TTC549 (cell line): Measurements from ENCODE around the gene CASTOR1.

ENCODE experiments used
- FAIRE-seq: peaks from 2 replicates; lab custom pipeline; 2012; peaks lifted over from hg19 to GRCh38; lab: Jason Lieb, UNC

The CASTOR1 gene

DNA sequence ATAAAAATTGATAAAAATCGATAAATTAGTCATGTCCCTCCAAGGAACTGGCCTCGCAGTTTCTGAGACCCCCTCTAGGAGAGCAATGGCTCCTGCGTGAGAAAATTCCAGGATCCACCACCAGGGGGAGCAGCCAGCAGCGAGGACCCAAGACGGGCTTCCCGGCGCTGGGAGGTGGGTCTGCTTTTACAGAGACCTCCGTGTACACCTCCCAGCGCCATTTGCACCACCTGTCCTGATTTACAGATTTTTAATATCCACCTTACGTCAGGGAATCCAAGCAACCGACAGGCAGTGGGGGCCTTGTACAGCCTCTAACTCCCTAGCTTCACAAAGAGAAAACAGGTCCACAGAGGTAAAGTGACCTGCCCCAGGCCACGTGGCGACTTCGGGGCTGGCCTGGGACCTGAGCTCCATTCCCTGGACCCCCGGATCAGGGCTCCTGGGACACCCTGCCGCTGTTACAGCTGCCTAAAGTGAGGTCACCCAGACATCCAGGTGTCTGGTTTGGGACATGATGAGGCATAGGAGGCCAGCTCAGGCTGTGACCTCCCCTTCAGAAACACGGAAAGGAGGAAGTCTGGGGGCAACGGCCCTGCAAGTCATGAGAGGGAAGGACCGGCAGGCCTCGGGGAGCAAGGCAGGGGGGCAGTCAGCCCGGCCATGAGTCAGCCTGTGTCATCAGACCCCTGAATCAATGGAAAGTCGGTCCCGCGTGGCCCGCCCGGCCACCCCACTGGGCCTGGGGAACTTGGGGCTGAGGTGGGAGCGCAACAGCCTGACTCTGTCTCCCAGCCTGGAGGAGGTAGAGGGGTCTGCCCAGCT is 26.2 kb downstream of the CASTOR1 start:
- no peak for FAIRE-seq

DNA sequence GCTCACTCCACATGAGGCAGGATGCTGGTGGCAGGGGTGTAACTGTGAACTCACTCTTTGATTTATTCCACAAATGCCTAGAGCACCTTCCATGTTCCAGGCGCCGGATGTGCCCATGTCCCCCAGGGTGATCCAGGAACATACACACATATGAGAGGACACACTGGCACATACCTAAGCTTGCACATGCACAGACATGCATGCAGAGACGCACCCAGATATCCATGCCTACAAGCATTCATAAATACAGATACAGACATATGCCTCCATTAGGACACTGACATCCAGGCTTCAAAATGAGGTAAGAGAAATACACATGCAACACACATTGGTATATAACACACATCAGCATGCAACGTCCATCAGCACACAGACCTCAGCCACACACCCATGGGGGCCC is 27.2 kb downstream of the CASTOR1 start:
- no peak for FAIRE-seq

DNA sequence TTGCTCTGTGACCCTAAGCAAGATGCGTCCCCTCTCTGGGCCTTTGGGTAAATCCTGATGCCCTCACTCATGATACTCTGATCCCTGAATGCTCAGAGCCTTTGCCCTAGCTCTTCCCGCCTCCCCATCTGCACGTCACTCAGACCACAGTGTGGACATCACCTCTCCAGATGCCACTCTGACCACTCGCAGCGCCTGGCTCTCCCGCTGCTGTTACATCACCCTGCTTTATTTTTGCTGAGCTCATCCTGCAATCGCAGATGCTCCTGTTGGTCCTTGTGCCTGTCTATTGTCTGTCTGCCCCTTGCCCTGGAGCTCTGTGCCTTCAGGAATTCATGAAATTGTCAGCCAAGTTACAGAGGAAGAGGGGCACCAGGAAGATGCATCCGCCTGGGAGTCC is 28.2 kb downstream of the CASTOR1 start:
- FAIRE-seq, result no peak

DNA sequence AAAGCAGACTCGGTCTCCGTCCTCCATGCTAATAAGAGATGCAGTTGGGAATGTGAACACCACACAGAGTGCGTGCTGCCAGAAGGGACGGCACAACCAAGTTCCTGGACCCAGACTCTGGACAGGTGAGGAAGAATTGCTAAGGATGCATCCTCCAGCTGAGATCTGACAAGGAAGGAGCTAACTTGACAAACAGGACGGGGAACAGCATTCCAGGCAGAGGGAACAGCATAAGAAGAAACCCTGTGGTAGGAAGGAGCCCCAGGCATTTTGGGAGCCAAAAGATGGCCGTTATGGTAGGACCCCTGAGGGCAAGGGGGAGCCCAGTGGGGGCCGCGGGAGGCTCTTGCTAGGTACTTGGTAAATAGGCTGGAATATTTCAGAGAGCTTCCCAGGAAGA is 28.6 kb downstream of the CASTOR1 start:
- FAIRE-seq, result no peak

DNA sequence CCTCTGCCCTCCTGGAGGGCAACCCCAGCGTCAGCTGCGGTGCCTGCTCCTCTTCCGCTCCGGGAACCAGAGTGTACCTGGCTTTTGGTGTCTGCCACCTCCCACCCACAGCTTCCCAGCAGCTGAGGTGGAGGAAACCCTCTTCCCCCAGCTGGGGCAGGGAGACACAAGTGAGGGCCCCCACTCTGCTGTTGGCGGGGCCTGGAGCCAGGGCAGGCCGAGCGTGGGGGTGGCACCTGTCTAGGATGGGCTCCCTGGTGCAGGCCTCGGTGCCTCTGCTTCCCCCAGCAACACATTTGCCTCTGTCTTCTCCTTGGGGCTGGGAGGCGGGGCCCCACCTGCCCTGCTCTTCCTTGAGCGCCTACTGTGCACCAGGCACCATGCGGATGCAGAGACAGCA is 29.0 kb downstream of the CASTOR1 start:
- no peak for FAIRE-seq

DNA sequence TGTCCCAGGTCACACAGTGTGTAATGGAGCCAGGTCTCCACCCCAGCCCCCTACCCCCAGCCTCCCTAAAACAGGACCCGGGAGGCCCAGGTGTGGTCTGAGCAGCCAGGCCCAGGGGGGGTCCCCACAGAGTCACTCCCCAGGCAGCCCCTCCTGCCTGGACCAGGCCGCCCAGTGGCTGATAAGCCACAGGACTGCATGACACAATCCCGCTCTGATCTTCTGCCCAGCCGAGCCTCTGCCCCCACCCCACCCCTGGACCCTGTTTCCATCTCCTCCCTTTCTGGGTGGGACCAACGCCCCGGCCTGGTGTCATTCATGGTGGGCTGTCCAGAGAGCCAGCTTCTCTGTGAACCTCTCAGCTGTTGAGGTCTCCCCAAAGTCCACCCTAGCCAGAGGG is 35.0 kb downstream of the CASTOR1 start:
- FAIRE-seq, result no peak

DNA sequence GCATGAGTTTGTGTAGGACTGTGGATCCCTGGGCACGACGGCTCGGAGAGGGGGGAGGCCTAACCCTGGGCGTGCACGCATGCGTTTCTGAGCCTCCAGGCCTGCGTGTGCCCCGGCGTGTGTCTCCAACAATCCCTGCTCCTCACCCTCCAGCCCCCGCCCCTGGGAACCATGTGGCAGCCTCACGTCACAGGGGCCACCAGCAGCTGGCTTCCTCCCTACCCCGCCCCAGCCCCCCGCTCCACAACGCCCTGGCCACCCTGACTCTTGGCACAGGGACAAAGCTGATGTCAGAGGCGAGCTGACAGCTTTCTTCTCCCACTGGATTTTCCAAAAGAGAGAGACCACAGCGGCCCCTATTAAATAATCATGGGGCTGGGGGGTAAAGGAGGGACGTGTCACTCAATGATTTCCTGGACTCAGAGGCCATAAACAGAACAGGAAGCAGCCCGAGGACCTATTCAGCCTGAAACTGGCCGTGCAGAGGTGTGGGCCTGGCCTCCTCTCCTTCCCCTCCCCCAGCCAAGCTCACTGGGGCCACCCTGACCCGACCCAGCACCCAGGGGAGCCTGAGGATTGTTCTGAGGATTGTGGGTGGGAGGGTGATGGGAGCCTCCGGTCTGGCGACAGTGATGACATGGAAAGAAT is 36.0 kb downstream of the CASTOR1 start:
- no peak for FAIRE-seq

DNA sequence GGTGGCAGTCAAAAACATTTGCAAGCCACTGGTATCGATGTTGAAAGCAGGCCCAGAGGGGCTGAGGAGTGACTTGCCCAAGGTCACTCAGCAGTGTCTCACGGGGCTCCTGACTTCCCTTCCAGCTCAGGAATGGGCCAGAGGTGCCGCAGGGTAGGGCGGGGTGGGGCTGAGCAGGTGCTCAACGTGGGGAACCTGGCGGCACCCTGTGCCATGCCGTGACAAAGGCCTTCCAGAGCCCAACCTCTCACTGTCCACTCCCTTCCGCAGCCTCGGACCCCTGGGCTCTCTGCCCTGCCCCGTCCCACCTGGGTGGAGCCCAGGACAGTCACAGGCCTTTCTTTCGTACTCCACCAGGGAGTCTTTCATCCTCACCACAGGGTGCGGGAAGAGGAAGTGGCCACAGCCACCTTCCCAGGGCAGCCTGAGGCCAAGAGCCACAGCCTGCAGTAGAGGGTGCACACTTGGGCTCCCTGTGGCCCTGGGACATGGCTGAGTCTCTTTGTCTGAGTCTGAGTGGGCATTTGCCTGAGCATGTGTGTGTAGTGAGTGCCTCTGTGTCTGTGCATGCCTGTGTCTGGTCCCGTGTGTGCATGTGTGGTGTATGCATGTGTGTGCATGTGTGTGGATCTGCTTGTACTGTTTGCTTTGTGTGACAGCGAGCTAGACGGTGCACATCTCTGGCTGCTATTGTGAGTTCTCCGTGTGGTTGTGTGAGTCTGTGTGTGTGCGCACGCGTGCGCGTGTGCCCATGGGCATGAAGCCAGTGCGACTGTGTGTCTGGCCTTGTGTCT is 36.7 kb downstream of the CASTOR1 start:
- no peak for FAIRE-seq

DNA sequence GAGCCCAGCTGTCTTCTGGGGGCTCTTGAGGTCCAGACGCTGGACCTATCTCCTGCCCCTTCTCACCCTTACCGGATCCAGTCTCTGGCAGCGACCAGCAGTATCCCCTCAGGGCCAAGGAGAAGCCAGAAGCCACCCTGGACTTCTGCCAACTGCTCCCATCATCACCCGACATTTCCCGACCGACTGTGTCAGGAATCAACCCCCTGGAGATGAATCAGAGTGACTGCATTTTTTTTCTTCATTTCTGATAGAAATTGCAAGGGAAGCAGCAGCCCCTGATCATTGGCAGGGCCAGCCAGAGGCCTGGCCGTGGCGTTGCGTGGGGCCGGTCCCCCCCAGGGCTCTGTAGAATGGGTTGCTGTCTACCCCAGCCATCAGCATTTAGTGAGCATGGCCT is 37.6 kb downstream of the CASTOR1 start:
- no peak for FAIRE-seq

DNA sequence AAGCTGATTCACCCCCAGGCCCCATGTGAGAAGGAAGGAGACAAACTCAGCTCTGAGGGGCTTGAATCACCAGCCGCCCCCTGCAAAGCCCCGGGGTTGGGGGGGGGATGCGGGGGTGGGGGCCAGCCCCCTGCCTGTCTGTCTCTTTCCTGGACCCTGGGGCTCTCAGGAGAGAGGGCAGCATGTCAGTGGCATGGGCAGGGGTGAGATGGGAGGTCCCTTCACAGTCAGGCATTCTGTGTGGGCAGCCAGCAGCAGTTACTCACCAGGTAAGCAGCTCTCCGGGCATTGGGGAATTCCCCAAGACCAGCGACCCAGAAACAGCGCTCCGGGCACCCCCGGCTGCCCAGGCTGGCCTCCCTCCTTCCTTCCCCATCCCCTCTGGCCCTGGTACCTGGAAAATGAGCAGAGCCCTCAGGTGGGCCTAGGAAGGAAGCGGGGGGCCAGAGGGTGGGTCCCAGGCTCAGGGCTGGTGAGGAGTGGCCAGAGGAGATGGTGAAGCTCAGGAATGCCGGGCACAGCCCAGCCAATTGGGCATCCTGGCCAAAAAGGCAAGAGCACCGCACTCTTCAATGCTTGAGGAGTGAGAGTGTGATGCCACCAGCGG is 38.5 kb downstream of the CASTOR1 start:
- no peak for FAIRE-seq

DNA sequence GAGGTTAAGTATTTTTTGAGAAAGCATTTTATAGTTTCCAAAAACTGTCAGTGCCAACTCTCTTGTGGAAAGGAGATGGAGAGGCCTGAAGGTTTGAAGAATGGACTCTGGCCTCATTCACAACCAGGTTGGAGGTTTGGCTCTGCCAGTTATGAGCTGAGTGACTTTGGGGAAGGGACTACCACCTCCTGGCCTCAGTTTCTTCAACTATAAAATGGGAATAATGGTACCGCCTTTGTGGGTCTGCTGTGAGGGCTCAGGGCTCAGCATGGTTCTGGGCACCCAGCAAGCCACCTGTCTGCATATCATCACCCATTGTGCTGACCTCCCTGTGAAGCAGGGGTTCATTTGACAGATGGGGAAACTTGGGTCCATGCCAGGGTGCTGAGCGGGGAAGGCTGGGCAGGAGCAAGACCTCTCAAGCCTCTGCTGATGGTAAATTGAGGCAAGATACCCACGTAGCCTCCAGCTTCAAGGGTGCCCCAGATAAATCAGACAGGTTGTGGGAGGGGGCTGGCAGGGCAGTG is 39.2 kb downstream of the CASTOR1 start:
- FAIRE-seq, result no peak

DNA sequence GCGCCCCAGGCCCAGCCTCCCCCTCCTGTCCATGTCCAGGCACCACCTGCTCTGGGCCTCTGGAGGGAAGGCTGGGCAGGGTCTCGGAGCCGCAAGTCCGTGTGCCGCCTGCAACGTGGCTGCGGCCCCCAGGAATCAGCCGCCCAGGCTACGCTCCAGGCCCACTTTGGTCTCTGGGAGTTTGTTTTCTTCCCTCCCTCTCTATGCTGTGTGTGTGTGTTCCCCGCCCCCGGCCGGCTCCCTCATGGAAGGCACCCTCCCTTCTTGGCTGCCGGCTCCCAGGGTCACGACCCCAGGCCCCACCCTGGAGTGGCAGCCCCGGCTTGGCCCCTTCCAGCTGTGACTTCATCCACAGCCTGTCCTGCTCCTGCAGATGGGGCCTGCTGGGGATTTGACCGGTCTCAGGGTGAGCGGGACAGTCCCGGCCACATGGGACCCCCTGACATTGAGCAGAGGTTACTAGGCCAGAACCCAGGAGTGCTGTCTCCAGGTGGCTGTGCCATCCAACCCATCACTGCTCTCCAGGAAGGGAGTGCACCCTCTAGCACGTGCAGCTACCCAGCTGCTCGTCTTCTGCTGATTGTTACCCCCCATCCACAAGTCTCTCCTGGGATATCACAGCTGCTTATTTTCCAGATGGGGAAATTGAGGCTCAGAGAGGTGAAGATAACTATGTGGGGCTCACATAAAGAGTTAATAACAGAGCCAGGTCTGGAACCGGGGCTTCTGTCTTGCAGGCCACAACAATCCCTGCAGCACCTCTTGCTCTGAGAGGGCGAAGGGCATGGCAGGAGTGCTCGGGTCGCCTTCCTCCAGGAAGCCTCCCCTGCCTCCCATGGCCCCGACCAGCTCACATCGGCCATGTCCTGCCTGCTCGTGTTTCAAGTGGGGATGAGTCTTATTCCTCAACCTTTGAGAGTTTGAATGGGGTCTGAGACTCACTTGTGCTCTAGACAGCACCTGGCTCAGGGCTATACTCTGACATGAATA is 40.0 kb downstream of the CASTOR1 start:
- no peak for FAIRE-seq

DNA sequence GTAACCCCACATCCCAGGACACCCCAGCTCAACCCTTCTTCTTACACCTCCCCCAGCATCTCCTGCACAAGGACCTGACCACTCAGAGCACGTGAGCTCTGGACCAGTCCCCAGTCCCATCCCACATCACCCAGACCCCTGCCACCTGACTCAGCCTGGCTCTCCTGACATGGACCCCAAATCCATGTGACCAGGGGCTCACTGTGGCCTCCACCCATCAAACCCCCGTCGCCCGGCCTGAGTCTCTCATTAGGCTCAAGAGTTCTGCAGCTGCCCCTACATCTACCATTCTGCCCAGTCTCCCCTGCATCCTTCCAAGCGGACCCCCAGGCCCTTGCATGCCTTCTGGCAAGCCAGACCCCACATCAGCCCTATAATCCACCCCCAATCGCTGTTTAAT is 40.8 kb downstream of the CASTOR1 start:
- no peak for FAIRE-seq

DNA sequence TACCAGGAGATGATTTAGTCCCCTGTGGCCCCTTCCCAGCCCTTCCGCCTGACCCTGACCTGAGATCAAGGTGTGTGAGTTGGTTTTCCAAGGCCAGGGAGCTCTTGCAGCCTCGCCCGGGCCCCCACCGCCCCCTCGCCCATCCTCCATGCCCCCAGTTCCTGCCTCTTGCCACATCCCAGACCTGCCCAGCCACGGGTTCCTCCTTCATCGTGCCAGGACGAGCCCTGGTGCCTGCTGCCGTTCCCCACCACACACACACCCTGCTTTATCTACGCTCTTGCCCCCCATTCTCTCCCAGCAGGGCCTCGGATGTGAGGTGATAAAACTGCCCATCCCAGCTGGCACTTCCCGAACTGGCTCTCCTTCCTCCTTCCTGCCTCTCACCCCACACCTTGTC is 41.3 kb downstream of the CASTOR1 start:
- FAIRE-seq, result no peak

DNA sequence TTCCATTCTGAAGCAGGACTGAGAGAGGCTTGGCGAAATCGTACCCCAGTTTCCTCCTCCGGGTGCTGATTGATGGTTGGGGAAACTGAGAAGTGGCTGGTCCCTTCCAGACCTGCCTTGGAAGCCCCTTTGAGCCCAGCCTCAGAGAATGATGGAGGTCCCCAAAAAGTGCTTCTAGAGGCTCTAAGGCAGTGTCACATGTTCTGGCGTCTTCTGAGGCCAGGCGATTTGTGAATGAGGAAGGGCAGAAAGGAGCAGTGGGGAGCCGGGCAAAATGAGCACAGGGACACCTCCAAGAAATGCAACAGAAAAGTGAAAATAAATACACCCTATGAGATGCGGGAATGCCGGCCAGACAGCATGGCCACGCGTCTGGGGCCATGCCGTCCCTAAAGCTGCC is 41.7 kb downstream of the CASTOR1 start:
- no peak for FAIRE-seq

DNA sequence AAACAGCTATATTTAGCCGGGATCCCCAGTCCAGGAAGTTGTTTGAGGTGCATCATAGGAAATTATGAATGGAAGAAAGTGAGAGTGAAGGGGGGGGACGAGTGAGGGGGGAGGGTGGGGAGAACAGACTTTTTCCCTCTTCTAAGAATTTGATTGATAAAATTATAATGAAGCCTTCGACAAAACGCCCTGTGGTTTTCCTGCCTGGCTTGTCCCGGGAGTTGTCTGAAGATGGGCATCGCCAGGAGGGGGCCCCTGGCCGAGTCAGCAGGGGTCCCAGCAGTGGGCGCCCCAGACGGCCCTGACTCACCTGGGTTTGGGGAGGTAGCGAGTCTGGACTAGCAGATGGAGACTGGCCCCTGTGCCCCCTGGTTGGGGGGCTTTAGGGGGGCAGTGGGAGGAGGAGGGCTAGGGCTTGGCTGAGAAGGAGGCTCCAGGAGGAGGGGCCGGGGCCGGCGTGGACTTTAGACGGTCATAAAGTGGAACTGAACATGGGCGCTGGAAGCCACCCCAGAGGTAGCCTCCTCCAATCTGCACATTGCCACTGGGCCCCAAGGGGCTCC is 42.4 kb downstream of the CASTOR1 start:
- FAIRE-seq, result no peak

DNA sequence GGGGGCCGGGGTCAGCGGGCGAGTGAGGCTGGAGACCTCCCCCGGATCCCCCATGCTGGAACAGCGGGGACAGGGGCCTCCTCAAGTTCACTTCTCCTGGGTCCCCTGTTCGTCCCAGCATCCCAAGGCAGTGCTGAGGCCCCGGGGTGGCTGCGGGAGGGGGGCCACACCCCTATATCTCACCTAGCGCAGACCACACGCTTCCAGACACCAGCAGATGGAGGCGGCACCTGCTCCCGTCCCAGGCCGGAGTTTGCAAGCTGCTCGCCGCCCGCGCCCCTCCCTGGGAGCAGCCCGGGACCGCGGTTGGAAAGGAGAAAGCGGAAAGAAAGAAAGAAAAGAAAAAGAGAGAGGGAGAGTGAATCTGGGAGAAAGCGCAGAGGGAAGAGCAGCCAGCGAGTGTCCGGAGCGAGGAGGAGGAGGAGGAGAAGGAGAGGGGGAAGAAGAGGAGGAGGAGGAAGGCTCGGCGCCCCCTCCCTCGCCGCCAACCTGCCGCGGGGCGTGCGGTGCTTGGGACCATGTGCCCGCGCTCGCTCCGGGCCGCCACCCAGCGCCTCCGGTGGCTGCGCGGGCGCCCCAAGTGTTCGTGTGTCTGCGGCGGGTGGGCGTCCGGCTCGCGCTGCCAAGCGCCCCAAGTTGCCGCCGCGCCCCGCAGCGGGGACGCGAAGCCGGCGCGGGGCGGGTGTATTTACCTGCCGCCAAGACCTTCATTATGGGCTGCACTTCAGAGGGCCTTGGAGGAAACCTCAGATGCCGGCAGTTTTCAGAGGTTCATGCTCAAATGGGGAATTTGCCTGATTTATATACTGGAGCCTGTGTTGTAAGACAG is 43.1 kb downstream of the CASTOR1 start, which contains the start of gene LIF:
Gene LIF, minus strand, starts transcription at position 775 of the 829 bp plus-strand sequence. Its CDS starts 64 bp downstream, at position 711.
- no peak for FAIRE-seq

DNA sequence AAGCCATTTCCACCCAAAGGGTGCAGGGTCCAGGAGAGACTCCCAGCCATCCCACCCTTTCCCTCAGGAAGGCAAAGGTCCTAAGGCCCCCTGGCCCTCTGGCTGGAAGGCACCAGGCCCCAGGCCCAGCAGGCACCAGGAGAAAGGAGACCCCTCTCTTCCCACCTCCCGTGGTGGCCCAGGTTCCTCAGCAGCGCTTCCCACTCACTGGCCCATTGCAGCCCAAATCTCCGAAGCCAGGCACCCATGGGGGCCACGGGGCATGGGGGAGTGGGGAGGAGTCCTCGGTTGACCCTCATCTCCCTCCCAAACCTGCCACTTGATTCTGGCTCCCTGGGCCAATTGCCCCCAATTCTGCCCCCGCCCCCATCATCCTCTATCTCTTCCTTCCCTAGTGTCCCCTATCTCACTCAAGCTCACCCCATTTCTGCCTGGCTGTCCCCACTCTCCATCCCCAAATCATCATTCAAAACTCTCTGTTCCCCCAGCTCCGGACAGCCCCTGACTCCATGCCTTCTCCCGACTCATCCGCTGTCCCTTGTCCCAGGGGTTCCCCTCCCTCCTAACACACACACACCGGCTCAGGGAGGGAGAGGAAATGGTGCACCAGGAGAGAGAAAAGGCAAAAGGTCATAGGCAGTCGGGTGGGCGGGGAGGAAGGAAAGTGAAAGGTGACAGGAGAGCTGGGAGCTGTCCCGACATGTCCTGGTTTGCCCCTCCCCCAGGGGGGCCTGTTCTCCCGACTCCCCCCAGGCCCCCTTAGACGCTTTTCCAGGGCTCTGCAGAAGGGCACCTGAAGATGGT is 43.9 kb downstream of the CASTOR1 start:
- no peak for FAIRE-seq

DNA sequence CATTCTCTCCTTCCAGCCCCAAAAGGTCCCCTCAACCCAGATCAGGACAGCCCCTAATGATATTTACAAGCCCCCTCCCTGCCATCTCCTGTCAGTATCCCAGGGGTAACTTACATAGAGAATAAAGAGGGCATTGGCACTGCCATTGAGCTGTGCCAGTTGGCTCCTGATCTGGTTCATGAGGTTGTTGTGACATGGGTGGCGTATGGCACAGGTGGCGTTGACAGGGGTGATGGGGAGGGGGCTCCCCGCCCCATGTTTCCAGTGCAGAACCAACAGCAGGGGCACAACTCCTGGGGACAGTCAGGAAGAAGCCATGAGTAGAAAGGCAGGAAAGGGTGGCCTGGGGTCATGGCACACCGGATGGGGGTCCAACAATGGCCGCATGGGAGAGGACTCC is 44.7 kb downstream of the CASTOR1 start:
- FAIRE-seq, result no peak
